ENCODE data around the gene OPRL1. TPM values are rescaled to one million over a fixed set of nuclear protein-coding genes. Genes with fewer than 3 reads are reported as not detected.
A peak's percentile ranks its signal among the peaks of the same experiment; 100 is the strongest.

The OPRL1 gene
- total RNA-seq, 3 donors from 2014 or later: 1.6 to 3.4 (median 2.3) TPM

- DNase-seq (ENCODE audit: low spot score in 2 of 2): no peak
- intact Hi-C loops (cut with DNase I; ENCODE audit: low total_unique reads): no loop called here
- TF ChIP-seq POLR2AphosphoS5 (IDR thresholded peaks at IDR 0.05): no peak
- no peak for TF ChIP-seq POLR2A (IDR thresholded peaks at IDR 0.05)
- no peak for TF ChIP-seq CTCF (IDR thresholded peaks at IDR 0.05)
- peak overlapping the region in 1 of 3 donors; percentile 10 for H3K4me3 ChIP-seq
- no peaks in the 10 kb centered on the region for H3K9me3 ChIP-seq
- H3K36me3 ChIP-seq: no peaks in the 10 kb centered on the region
- peaks cover 3 to 54% of the 10 kb centered on the region in 2 donors for H3K27me3 ChIP-seq
- H3K27ac ChIP-seq: peak overlapping the region in 1 of 2 donors; percentile 48
- peaks cover 0 to 8% of the 10 kb centered on the region in 2 donors for H3K4me1 ChIP-seq
Measured at GRCh38 chr20:64044484-64045247, 35.2 kb upstream of the OPRL1 start.

GRCh38 chr20:64045346-64046011, 34.4 kb upstream of the OPRL1 start:
- intact Hi-C loops (cut with DNase I; ENCODE audit: low total_unique reads): no loop called here
- Histone ChIP-seq H3K9me3 (no peaks in the 10 kb centered on the region), H3K36me3 (no peaks in the 10 kb centered on the region), H3K4me3 (peak overlapping the region in 1 of 3 donors; percentile 10), H3K4me1 (peaks cover 0 to 8% of the 10 kb centered on the region in 2 donors), H3K27ac (peak overlapping the region in 1 of 2 donors; percentile 12), H3K27me3 (peaks cover 3 to 59% of the 10 kb centered on the region in 2 donors)
- TF ChIP-seq POLR2A (IDR thresholded peaks at IDR 0.05): no peak
- TF ChIP-seq POLR2AphosphoS5 (IDR thresholded peaks at IDR 0.05): no peak
- no peak for TF ChIP-seq CTCF (IDR thresholded peaks at IDR 0.05)
- no peak for DNase-seq (ENCODE audit: low spot score in 2 of 2)

GRCh38 chr20:64047046-64047389, 32.9 kb upstream of the OPRL1 start:
- Histone ChIP-seq H3K9me3 (no peaks in the 10 kb centered on the region), H3K27me3 (peaks cover 3 to 61% of the 10 kb centered on the region in 2 donors), H3K4me1 (peaks cover 0 to 7% of the 10 kb centered on the region in 2 donors), H3K36me3 (no peaks in the 10 kb centered on the region), H3K27ac (no peak overlapping the region), H3K4me3 (peak overlapping the region; percentile 37 to 64 (median 41))
- TF ChIP-seq POLR2AphosphoS5 (IDR thresholded peaks at IDR 0.05) (no peak), CTCF (IDR thresholded peaks at IDR 0.05) (no peak), POLR2A (IDR thresholded peaks at IDR 0.05) (no peak)
- DNase-seq (ENCODE audit: low spot score in 2 of 2): no peak
- intact Hi-C loops (cut with DNase I; ENCODE audit: low total_unique reads): no loop called here

GRCh38 chr20:64047968-64048401, 31.9 kb upstream of the OPRL1 start:
- H3K4me1 ChIP-seq: peaks cover 0 to 4% of the 10 kb centered on the region in 2 donors
- H3K9me3 ChIP-seq: no peaks in the 10 kb centered on the region
- peak overlapping the region; percentile 37 to 64 (median 41) for H3K4me3 ChIP-seq
- peaks cover 3 to 66% of the 10 kb centered on the region in 2 donors for H3K27me3 ChIP-seq
- intact Hi-C loops (cut with DNase I; ENCODE audit: low total_unique reads): no loop called here
- no peak for TF ChIP-seq POLR2A (IDR thresholded peaks at IDR 0.05)
- TF ChIP-seq CTCF (IDR thresholded peaks at IDR 0.05): no peak
- TF ChIP-seq POLR2AphosphoS5 (IDR thresholded peaks at IDR 0.05): no peak
- no peaks in the 10 kb centered on the region for H3K36me3 ChIP-seq
- DNase-seq (ENCODE audit: low spot score in 2 of 2): no peak
- H3K27ac ChIP-seq: no peak overlapping the region

Data from breast epithelium (tissue), 4 donors.